Endothelial cell of umbilical vein (primary cell): ENCODE results near the gene SWT1.

Experiments used
- EZH2 ChIP-seq: IDR thresholded peaks from 2 replicates; pipeline ENCODE4 v1.6.1; 2012; ENCODE audit warnings: borderline replicate concordance, low read depth, mild to moderate bottlenecking, moderate library complexity, low read length, inconsistent platforms; ENCODE audit not compliant: severe bottlenecking
- FOS ChIP-seq: IDR thresholded peaks from 2 replicates; pipeline ENCODE4 v1.6.1; 2011; ENCODE audit warnings: mild to moderate bottlenecking, low read length, moderate library complexity, borderline replicate concordance; ENCODE audit not compliant: insufficient read depth
- GATA2 ChIP-seq: IDR thresholded peaks from 2 replicates; pipeline ENCODE4 v1.7.0; 2011; ENCODE audit warnings: low read depth, mild to moderate bottlenecking, moderate library complexity, mixed read lengths, low read length; ENCODE audit not compliant: insufficient read length, insufficient read depth
- JUN ChIP-seq: IDR thresholded peaks from 2 replicates; pipeline ENCODE4 v1.6.1; 2011; ENCODE audit warnings: borderline replicate concordance, low read depth; ENCODE audit not compliant: insufficient read length, insufficient read depth
- MYC ChIP-seq: IDR thresholded peaks from one replicate; pipeline ENCODE4 v1.6.1; 2011; ENCODE audit warnings: mild to moderate bottlenecking, low read depth, low read length
- POLR2A ChIP-seq: IDR thresholded peaks from 2 replicates; pipeline ENCODE4 v1.6.1; 2012; ENCODE audit warnings: low read depth, mild to moderate bottlenecking, control low read depth, low read length
- POLR2AphosphoS5 ChIP-seq: IDR thresholded peaks from 2 replicates; pipeline ENCODE4 v1.6.1; 2012; ENCODE audit warnings: low read depth, mild to moderate bottlenecking, control low read depth, low read length, moderate library complexity; ENCODE audit not compliant: insufficient read depth
- TF ChIP-seq, protein P1 (sequence below), 2 donors: IDR thresholded peaks; 1 replicate in 1 of 2; 2 replicates in 1 of 2; pipeline ENCODE4 v1.5.1; 2011; ENCODE audit warnings: low read length in 2 of 2, mild to moderate bottlenecking in 2 of 2, moderate library complexity in 2 of 2, control low read depth in 1 of 2, inconsistent platforms in 1 of 2, low read depth in 1 of 2; ENCODE audit not compliant: insufficient read depth in 1 of 2; ENCODE audit errors: extremely low read depth in 1 of 2
- TF ChIP-seq, protein P2 (sequence below): IDR thresholded peaks from 2 replicates; pipeline ENCODE4 v1.6.1; 2011; ENCODE audit not compliant: insufficient read depth, insufficient read length

DNA sequence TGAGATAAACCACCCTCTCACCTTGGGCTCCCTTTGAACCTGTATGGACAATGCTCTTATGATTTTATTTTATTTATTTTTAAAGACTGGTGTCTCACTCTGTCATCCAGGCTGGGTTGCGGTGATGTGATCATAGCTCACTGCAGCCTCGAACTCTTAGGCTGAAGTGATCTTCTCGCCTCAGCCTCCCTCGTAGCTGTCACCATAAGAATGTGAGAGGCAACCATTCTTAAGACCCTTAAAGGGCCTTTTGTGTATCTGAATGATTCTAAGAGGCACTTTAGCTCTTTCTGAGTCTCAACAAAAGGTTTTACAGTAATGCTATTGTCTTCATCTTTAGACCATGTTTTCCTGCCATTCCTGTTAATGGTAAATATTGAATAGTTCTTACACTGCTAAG lies 93.1 kb downstream of the SWT1 start:
- TF ChIP-seq, protein P1, sequence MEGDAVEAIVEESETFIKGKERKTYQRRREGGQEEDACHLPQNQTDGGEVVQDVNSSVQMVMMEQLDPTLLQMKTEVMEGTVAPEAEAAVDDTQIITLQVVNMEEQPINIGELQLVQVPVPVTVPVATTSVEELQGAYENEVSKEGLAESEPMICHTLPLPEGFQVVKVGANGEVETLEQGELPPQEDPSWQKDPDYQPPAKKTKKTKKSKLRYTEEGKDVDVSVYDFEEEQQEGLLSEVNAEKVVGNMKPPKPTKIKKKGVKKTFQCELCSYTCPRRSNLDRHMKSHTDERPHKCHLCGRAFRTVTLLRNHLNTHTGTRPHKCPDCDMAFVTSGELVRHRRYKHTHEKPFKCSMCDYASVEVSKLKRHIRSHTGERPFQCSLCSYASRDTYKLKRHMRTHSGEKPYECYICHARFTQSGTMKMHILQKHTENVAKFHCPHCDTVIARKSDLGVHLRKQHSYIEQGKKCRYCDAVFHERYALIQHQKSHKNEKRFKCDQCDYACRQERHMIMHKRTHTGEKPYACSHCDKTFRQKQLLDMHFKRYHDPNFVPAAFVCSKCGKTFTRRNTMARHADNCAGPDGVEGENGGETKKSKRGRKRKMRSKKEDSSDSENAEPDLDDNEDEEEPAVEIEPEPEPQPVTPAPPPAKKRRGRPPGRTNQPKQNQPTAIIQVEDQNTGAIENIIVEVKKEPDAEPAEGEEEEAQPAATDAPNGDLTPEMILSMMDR (IDR thresholded peaks at IDR 0.05; ENCODE audit: extremely low read depth in 1 of 2, insufficient read depth in 1 of 2, low read depth in 1 of 2, low read length in 2 of 2): no peak
- no peak for TF ChIP-seq POLR2AphosphoS5
- no peak for TF ChIP-seq EZH2
- no peak for TF ChIP-seq JUN
- TF ChIP-seq FOS: no peak
- no peak for TF ChIP-seq GATA2
- no peak for TF ChIP-seq POLR2A
- TF ChIP-seq, protein P2, sequence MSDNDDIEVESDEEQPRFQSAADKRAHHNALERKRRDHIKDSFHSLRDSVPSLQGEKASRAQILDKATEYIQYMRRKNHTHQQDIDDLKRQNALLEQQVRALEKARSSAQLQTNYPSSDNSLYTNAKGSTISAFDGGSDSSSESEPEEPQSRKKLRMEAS: no peak
- no peak for TF ChIP-seq MYC
